Measurements from ENCODE around the gene GALNT1. TPM values are rescaled to one million over a fixed set of nuclear protein-coding genes. Genes with fewer than 3 reads are reported as not detected.

Gene GALNT1
- polyA plus RNA-seq, 1 donor (not counting 4 experiments of a cell fraction or from before 2014, with no cell fraction given): 69.4 TPM

- no peaks in the 10 kb centered on the region for H3K79me2 ChIP-seq (ENCODE audit: control insufficient read depth, insufficient read depth, low read length)
- no peak overlapping the region for H3K27ac ChIP-seq (ENCODE audit: control insufficient read depth, insufficient read depth, low read length)
- H3K4me1 ChIP-seq (ENCODE audit: control insufficient read depth, extremely low read depth, insufficient read depth, low read length): no peaks in the 10 kb centered on the region
- peaks cover 0 to 2% of the 10 kb centered on the region in 2 experiments for H3K36me3 ChIP-seq (ENCODE audit: control insufficient read depth in 2 of 2, extremely low read depth in 1 of 2, insufficient read depth in 2 of 2, low read length in 2 of 2)
- dilution Hi-C loops (cut with MboI; ENCODE audit: extremely low pct_ligation_motif_present, low sequenced_read_pairs): no loop called here
- H3K9me3 ChIP-seq (ENCODE audit: control insufficient read depth, low read depth, low read length): no peaks in the 10 kb centered on the region
- FAIRE-seq: no peak
- H3K27me3 ChIP-seq (ENCODE audit: control insufficient read depth, extremely low read depth, insufficient read depth, low read length): no peaks in the 10 kb centered on the region
- no peak overlapping the region for H2AFZ ChIP-seq (ENCODE audit: control insufficient read depth, low read length)
- H3K4me3 ChIP-seq (ENCODE audit: control insufficient read depth in 2 of 3, extremely low read depth in 1 of 3, insufficient read depth in 2 of 3, low read depth in 1 of 3, low read length in 3 of 3): no peak overlapping the region
- H3K9me1 ChIP-seq (ENCODE audit: control insufficient read depth, extremely low read depth, insufficient read depth, low read length): no peaks in the 10 kb centered on the region
- no peak overlapping the region for H3K9ac ChIP-seq (ENCODE audit: control insufficient read depth, extremely low read depth, insufficient read depth, low read length)
- DNase-seq (ENCODE audit: low read depth, low spot score): no peak
- no peak overlapping the region for H3K4me2 ChIP-seq (ENCODE audit: control insufficient read depth, extremely low read depth, insufficient read depth, low read depth, low read length)
- TF ChIP-seq EZH2 (IDR thresholded peaks at IDR 0.05; ENCODE audit: low read length): no peak
- TF ChIP-seq CTCF (optimal IDR thresholded peaks at IDR 0.05 in 1 of 3, IDR thresholded peaks at IDR 0.05 in 1 of 3, conservative IDR thresholded peaks at IDR 0.05 in 1 of 3; ENCODE audit: extremely low read depth in 1 of 3, insufficient read depth in 2 of 3, low read length in 3 of 3): no peak
- H4K20me1 ChIP-seq (ENCODE audit: control insufficient read depth, extremely low read depth, insufficient read depth, low read length): no peaks in the 10 kb centered on the region
Measured at GRCh38 chr18:35661483-35662146, 80.1 kb downstream of the GALNT1 start.

- Histone ChIP-seq H3K27me3 (ENCODE audit: control insufficient read depth, extremely low read depth, insufficient read depth, low read length) (no peaks in the 10 kb centered on the region), H3K9me1 (ENCODE audit: control insufficient read depth, extremely low read depth, insufficient read depth, low read length) (no peaks in the 10 kb centered on the region), H3K4me2 (ENCODE audit: control insufficient read depth, extremely low read depth, insufficient read depth, low read depth, low read length) (no peak overlapping the region), H3K36me3 (ENCODE audit: control insufficient read depth in 2 of 2, extremely low read depth in 1 of 2, insufficient read depth in 2 of 2, low read length in 2 of 2) (peaks cover 0 to 5% of the 10 kb centered on the region in 2 experiments), H3K4me1 (ENCODE audit: control insufficient read depth, extremely low read depth, insufficient read depth, low read length) (no peaks in the 10 kb centered on the region), H3K9me3 (ENCODE audit: control insufficient read depth, low read depth, low read length) (no peaks in the 10 kb centered on the region), H3K27ac (ENCODE audit: control insufficient read depth, insufficient read depth, low read length) (no peak overlapping the region), H3K4me3 (ENCODE audit: control insufficient read depth in 2 of 3, extremely low read depth in 1 of 3, insufficient read depth in 2 of 3, low read depth in 1 of 3, low read length in 3 of 3) (no peak overlapping the region), H3K9ac (ENCODE audit: control insufficient read depth, extremely low read depth, insufficient read depth, low read length) (no peak overlapping the region), H4K20me1 (ENCODE audit: control insufficient read depth, extremely low read depth, insufficient read depth, low read length) (no peaks in the 10 kb centered on the region), H3K79me2 (ENCODE audit: control insufficient read depth, insufficient read depth, low read length) (no peaks in the 10 kb centered on the region), H2AFZ (ENCODE audit: control insufficient read depth, low read length) (no peak overlapping the region)
- TF ChIP-seq CTCF (optimal IDR thresholded peaks at IDR 0.05 in 1 of 3, IDR thresholded peaks at IDR 0.05 in 1 of 3, conservative IDR thresholded peaks at IDR 0.05 in 1 of 3; ENCODE audit: extremely low read depth in 1 of 3, insufficient read depth in 2 of 3, low read length in 3 of 3) (no peak), EZH2 (IDR thresholded peaks at IDR 0.05; ENCODE audit: low read length) (no peak)
- FAIRE-seq: no peak
- no peak for DNase-seq (ENCODE audit: low read depth, low spot score)
- dilution Hi-C loops (cut with MboI; ENCODE audit: extremely low pct_ligation_motif_present, low sequenced_read_pairs): no loop called here
Measured at GRCh38 chr18:35662293-35663062, 80.9 kb downstream of the GALNT1 start.

Data from keratinocyte (primary cell).